ENCODE data around the gene COA1. TPM values are rescaled to one million over a fixed set of nuclear protein-coding genes. Genes with fewer than 3 reads are reported as not detected.
"Not testable (repeated sequence)": the region's sequence is repeated elsewhere in the genome, so short reads cannot be mapped to it uniquely, and the experiment has no call there.

Gene COA1
- total RNA-seq (ENCODE audit: unreplicated experiment), result 55.5 TPM
- long read RNA-seq, partial matches to known transcripts, result 7 of 22 reads
- long read RNA-seq, other reads (novel, unspliced or antisense), result 10 of 22 reads

- DNase-seq (ENCODE audit: low spot score), result peak; percentile 75
- H3K4me3 Mint-ChIP-seq (ENCODE audit: unreplicated experiment), result peak within 1 kb of the TSS; percentile 94
- H3K4me1 Mint-ChIP-seq (ENCODE audit: unreplicated experiment), result peaks cover 13% of the 10 kb centered on the region
- H3K27me3 Mint-ChIP-seq (ENCODE audit: unreplicated experiment), result no peaks in the 10 kb centered on the region
- H3K27ac Mint-ChIP-seq (ENCODE audit: unreplicated experiment), result peak within 1 kb of the TSS; percentile 90
- TF ChIP-seq CTCF (IDR thresholded peaks at IDR 0.05; ENCODE audit: unreplicated experiment), result no peak
- H3K36me3 Mint-ChIP-seq (ENCODE audit: low read depth, unreplicated experiment), result peaks cover 3% of the 10 kb centered on the region
- H3K9me3 Mint-ChIP-seq (ENCODE audit: unreplicated experiment), result no peaks in the 10 kb centered on the region
These were observed at the start of gene COA1 for GRCh38 chr7:43729214-43729923. COA1 (minus strand) TSS chr7:43729523; CDS start chr7:43648614, 80,909 bp downstream.

GRCh38 chr7:43778293-43779044 is 49.1 kb upstream of the COA1 start:
- H3K27ac Mint-ChIP-seq (ENCODE audit: unreplicated experiment), result not testable (repeated sequence)
- peaks cover 24% of the 10 kb centered on the region for H3K36me3 Mint-ChIP-seq (ENCODE audit: low read depth, unreplicated experiment)

GRCh38 chr7:43775255-43775654 is 45.9 kb upstream of the COA1 start:
- H3K4me1 Mint-ChIP-seq (ENCODE audit: unreplicated experiment), result peaks cover 15% of the 10 kb centered on the region
- not testable (repeated sequence) for H3K27me3 Mint-ChIP-seq (ENCODE audit: unreplicated experiment); H3K9me3 Mint-ChIP-seq (ENCODE audit: unreplicated experiment); H3K4me3 Mint-ChIP-seq (ENCODE audit: unreplicated experiment); DNase-seq (ENCODE audit: low spot score); H3K27ac Mint-ChIP-seq (ENCODE audit: unreplicated experiment)
- H3K36me3 Mint-ChIP-seq (ENCODE audit: low read depth, unreplicated experiment), result peaks cover 17% of the 10 kb centered on the region

More at GRCh38 chr7:43778293-43779044, 49.1 kb upstream of the COA1 start:
- not testable (repeated sequence) for H3K9me3 Mint-ChIP-seq (ENCODE audit: unreplicated experiment); H3K4me3 Mint-ChIP-seq (ENCODE audit: unreplicated experiment); DNase-seq (ENCODE audit: low spot score); H3K4me1 Mint-ChIP-seq (ENCODE audit: unreplicated experiment); H3K27me3 Mint-ChIP-seq (ENCODE audit: unreplicated experiment)

GRCh38 chr7:43773268-43773667 is 43.9 kb upstream of the COA1 start:
- H3K27me3 Mint-ChIP-seq (ENCODE audit: unreplicated experiment); H3K36me3 Mint-ChIP-seq (ENCODE audit: low read depth, unreplicated experiment); DNase-seq (ENCODE audit: low spot score); H3K9me3 Mint-ChIP-seq (ENCODE audit: unreplicated experiment); H3K27ac Mint-ChIP-seq (ENCODE audit: unreplicated experiment); H3K4me3 Mint-ChIP-seq (ENCODE audit: unreplicated experiment): not testable (repeated sequence)
- H3K4me1 Mint-ChIP-seq (ENCODE audit: unreplicated experiment), result peaks cover 15% of the 10 kb centered on the region

- no peak for DNase-seq (ENCODE audit: low spot score)
- H3K27ac Mint-ChIP-seq (ENCODE audit: unreplicated experiment), result no peak overlapping the region
- H3K4me1 Mint-ChIP-seq (ENCODE audit: unreplicated experiment), result peaks cover 18% of the 10 kb centered on the region
- H3K27me3 Mint-ChIP-seq (ENCODE audit: unreplicated experiment), result peaks cover 3% of the 10 kb centered on the region
- H3K4me3 Mint-ChIP-seq (ENCODE audit: unreplicated experiment), result no peak overlapping the region
- TF ChIP-seq CTCF (IDR thresholded peaks at IDR 0.05; ENCODE audit: unreplicated experiment), result no peak
- no peaks in the 10 kb centered on the region for H3K9me3 Mint-ChIP-seq (ENCODE audit: unreplicated experiment)
- peaks cover 8% of the 10 kb centered on the region for H3K36me3 Mint-ChIP-seq (ENCODE audit: low read depth, unreplicated experiment)
These were observed 42.2 kb upstream of the COA1 start for GRCh38 chr7:43771573-43771972.

GRCh38 chr7:43771128-43771527 is 41.8 kb upstream of the COA1 start:
- no peak for DNase-seq (ENCODE audit: low spot score)
- Mint-ChIP-seq H3K27me3 (ENCODE audit: unreplicated experiment) (peaks cover 3% of the 10 kb centered on the region), H3K4me1 (ENCODE audit: unreplicated experiment) (peaks cover 18% of the 10 kb centered on the region), H3K9me3 (ENCODE audit: unreplicated experiment) (no peaks in the 10 kb centered on the region), H3K36me3 (ENCODE audit: low read depth, unreplicated experiment) (peaks cover 5% of the 10 kb centered on the region), H3K27ac (ENCODE audit: unreplicated experiment) (no peak overlapping the region), H3K4me3 (ENCODE audit: unreplicated experiment) (no peak overlapping the region)
- TF ChIP-seq CTCF (IDR thresholded peaks at IDR 0.05; ENCODE audit: unreplicated experiment), result no peak
